ENCODE measurements around the gene IL20RB.

IL20RB gene

GRCh38 chr3:137046747-137047146, 89.0 kb downstream of the IL20RB start:
- no peak for DNase-seq

- no peak for DNase-seq
Observed at GRCh38 chr3:137047240-137047639, 89.5 kb downstream of the IL20RB start.

- DNase-seq: no peak
Observed at GRCh38 chr3:137050281-137050680, 92.5 kb downstream of the IL20RB start.

- DNase-seq: no peak
Observed at GRCh38 chr3:137052298-137052697, 94.5 kb downstream of the IL20RB start.
